Activated naive CD4-positive, alpha-beta T cell treated with anti-CD3 and anti-CD28 coated beads, Interleukin-2, amount 50 U/mL, for 16 hours (primary cell): ENCODE data around the gene DIAPH2.

Experiments used
- DNase-seq: peaks from one replicate; pipeline ENCODE4 v3.0.0-alpha.2; 2020

The DIAPH2 gene

DNA sequence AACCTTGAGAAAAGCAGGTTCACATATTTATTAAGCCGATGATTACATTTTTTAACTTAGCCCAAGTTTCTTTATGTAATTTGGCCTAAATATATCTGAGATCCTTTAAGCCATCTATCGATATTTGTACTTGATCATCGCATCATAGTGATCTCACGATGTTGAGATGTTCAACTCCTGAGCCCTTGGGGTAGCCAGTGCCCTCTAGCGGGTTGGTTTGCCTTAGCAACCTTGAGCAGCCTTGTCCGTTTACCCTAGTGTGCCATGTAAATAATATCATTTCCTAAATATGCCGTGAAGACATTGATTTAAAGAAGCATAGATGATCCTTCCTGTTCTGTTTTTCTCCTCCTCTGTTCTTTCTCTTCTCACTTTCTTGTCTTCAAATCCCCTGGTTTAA lies 631.3 kb downstream of the DIAPH2 start:
- DNase-seq, result no peak

DNA sequence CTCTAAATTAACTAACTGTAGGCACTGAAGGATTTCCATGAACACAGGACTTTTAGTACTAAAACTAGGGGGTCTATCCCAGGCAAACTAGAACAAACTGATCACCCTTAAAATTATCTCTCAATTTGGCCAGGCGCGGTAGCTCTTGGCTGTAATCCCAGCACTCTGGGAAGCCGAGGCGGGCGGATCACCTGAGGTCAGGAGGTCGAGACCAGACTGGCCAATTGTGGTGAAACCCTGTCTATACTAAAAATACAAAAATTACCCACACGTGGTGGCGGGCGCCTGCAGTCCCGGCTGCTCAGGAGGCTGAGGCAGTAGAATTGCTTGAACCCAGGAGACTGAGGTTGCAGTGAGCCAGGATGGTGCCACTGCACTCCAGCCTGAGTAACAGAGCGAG lies 635.7 kb downstream of the DIAPH2 start:
- DNase-seq, result no peak

DNA sequence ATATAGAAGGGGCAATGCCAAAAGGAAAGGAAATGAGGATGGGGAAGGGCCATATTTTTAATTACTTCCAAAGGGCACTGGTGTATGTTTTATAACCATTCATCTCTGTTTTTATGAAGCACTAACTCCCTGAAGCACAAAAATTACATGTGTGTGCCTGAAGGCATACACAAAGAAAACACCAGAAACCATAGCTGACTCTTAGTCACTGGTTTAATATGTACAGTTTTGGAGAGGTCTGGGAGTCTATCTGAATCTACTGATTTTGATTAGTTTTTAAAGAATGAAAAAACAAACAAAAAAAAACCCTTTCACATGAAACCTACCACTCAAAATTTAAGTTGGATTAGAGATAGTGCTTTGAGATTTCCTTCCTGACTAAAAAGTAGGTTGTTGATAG lies 637.8 kb downstream of the DIAPH2 start:
- no peak for DNase-seq

DNA sequence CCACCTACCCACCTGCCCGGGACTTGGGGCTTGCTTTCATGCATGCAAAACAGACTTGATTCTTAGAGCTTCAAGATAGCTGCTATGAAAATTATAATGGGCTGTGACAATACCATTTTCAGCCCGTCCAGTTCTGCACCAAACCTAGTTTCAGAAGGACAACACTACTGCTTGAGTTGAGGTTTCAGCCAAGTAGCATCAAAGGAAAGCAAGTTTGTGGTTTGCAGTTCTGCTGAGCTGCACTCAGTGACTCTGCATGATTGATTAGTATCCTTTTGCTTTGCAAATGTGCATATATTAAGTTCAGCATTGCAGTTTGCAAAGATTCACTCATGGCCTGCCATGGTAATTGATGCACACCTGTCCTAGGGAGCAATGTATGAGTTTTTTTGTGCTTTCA lies 641.8 kb downstream of the DIAPH2 start:
- no peak for DNase-seq

DNA sequence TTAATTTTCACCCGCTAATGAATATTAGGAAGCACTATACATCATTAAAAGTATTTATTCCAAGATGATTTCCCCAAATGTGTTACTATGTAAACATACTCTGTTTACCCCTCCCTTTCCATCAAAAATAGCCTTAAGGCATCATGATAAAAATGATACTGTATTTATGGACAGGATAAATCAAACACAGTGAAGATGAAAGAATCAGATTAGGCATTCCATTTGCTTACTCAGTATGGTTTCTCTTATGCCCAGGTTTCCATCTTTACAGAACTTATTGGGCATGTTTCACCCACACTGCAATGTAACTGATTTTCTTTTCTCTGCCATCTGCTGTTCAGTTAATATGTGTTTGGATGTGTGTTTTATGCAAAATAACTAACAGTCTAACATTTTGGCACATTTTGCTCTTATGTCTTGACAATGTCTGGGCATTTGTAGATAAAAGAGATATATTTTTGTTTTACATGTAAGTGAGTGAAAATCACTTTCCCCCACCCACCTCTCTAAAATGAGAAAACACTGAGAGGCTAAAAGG lies 644.3 kb downstream of the DIAPH2 start:
- no peak for DNase-seq

DNA sequence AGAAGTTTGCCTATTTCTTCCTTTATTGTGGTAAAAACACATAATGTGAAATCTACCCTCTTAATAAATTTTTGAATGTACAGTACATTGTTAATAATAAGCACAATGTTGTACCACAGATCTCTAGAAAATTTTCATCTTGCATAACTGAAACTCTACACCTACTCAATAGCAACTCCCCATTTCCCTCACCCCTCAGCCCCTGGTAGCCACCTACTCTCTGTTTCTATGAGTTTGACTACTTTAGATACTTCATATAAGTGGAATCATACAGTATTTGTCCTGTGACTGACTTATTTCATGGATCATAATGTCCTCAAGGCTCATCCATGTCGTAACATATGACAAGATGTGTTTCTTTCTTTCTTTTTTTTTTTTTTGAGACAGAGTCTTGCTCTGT lies 645.5 kb downstream of the DIAPH2 start:
- no peak for DNase-seq

DNA sequence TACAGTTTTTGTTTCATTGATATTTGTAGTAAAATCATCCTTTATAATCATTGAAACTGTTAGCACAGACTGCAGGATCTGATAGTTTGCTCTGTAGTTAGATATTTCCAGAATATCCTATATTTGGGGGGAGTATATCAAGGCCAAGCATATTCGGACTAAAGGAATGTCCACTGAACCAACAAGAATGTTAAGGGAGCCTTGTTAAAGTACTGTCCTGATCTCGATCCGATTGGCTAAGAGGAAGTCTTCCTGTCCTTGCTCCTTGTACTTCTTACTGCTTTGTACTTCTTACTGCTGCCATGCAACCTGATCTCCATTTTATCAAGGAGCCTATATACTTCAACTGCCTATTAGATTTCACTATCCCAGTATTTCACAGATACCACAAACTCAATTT lies 648.3 kb downstream of the DIAPH2 start:
- no peak for DNase-seq

DNA sequence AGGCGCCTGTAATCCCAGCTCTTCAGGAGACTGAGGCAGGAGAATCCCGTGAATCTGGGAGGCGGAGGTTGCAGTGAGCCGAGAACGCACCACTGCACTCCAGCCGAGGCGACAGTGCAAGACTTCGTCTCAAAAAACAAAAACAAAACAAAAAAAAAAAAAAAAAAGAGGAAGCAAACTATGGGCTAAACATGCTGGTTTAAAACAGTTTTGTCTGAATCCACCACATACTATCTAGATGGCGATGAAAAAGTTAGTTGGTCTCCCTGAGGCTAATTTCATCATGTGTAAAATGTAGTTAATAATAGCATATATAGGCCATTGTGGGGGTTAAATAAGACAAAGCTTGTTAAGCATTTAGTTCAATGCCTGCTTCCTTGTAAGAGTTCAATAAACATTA lies 650.2 kb downstream of the DIAPH2 start:
- no peak for DNase-seq

DNA sequence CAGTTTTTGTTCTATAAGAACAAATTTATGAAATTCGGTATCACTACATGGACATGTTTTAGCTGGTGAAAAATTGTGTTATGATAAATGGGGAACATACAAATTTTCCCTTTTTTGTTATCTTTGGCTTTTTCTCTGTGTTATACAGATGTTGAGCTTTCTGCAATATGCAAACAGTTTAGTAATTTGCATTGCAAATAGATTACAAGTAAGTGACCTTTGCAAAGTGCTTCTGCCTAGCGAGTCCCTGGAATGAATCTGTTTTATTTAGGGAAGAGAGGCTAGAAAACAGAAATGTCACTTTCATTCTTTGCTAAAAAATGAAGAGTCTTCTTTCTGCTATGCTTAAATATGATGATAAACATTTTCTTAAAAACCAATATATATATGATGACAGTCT lies 660.1 kb downstream of the DIAPH2 start:
- no peak for DNase-seq

DNA sequence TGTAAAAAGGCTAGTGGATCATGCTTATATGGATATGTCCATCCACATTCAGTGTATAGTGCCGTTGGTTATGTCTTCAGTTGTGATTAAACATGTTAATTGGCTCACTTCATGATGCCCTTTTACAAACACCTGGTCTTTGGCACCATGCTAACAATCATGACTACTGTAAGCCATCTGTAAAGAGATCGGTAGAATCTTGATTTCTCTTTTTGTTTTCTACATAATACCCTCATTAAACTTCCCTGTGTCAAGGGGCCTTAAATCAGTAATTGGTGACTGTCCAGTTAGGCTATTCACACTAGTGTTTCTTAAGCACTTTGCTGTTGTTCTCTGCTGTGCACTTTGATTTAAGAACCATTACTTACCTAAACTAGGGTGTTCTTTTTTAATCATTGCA lies 674.3 kb downstream of the DIAPH2 start:
- no peak for DNase-seq

DNA sequence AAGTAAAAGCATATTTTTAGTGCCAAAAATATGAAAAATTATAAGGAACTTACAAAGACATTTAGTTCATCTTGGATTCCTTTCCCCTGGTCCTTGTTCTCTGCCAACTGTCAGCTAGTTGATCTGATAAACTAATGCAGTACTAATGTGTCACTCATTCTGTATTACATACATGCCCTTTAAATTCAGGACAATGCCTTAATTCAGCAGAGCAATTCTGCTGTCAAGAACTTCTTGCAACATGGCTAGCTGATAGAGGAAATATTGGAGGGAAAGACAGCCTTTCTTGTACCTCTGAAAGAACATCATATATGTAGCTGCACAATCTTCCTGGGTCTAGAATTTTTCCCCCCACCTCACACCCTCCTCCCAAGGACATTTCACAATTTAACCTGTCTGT lies 679.2 kb downstream of the DIAPH2 start:
- no peak for DNase-seq

DNA sequence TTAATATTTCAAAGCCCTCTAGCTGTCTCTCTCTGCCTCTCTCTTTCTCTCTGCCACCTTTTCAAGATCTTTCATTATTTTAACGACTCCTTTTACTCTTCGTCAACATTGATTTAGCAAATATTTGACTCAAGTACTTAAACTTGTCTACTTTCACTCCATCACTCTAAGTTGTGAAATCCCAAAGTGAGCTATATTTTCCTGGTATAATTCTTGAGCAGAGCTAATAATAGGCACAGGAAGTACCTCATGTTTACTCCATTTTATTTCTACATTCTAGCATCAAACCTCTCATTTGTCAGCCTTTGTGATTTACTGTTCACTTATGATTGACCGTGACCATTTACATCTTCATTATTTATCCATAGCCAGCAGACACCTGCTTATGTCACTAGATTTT lies 681.6 kb downstream of the DIAPH2 start:
- no peak for DNase-seq

DNA sequence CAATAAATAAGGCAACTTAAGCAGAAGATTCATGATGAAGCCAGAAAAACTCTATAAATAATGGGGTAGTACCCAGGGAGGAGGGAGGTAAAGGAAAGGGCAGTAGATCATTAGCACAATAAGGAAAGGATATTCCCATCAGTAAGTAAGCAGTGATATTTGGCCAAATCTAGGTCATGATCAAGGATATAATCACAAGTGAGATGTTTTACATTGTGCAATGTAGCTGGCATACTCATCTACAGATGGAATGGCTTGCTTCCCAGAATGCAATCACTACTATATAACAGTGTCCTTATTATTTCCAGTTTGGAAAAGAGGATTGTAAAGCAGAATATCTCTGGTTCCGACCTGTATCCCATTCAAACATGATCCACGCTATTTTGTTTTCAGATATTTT lies 682.5 kb downstream of the DIAPH2 start:
- no peak for DNase-seq

DNA sequence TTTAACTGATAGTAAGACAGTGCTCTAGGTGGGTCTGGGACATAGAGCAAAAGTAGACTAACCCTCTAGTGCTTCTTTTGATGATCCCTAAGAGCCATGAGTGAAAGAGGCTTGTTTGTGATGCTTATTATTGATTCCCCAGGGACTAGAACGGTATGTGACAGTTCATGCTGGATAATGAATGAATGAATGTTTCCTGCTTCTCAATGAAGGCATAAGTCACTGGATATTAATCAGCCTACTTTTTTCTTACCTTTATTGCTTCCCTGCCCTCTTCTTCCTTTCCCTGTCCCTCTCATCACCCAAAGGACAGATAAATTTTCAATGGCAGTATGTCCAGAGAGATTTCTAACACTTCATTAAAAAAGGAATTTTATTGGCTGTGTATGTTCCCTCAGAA lies 685.3 kb downstream of the DIAPH2 start:
- DNase-seq, result no peak

DNA sequence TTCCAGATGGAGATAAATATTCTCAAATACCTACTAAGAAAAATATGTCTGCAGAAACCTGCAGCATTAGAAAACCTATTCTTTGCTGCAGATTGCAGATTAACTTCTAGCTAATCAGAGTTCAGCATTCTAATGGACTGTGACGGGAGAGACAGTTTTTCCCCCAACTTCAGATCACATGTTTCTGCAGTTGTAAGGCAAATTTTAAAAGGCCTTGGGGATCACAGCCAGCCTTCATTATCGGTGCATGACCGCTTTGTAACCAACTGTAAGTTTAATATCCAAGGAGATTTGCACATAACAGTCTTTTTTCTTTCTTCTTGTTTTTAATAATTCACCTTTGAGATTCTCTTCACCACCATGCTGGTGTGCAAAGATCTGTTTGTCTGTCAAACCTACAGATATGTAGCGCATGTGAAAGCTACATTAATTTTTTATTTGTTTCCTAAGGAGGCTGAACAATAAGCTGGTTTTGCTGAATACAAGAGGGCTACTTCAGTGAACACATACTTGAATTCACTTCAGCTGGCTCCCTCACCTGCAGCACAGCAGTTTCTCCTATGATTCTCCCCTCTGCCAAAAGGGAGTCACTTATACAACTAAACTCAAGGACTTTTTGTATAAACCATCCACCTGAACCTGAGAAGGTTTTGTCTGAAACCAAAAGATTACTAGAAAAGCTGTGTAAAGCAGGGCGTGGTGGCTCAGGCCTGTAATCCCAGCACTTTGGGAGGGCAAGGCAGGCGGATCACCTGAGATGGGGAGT lies 687.5 kb downstream of the DIAPH2 start:
- DNase-seq, result no peak

DNA sequence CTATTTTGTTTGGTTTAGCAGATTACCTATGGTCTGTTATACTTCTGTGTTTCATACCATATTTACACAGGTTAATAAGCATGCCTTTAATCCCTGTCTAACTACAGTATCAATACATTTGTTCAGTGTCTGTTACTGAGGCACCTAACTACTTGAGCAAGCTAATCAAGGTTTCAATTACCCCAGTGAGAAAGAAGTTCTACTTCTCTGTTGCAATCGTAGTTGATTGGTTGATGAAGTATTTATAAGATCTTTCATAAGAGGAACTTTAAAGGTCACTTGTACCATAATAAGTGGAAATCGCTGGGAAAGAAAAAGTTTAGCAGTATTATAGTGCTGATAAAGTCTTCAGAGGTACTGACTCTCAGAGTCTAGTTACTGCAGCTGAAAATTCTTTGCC lies 689.6 kb downstream of the DIAPH2 start:
- DNase-seq, result no peak

DNA sequence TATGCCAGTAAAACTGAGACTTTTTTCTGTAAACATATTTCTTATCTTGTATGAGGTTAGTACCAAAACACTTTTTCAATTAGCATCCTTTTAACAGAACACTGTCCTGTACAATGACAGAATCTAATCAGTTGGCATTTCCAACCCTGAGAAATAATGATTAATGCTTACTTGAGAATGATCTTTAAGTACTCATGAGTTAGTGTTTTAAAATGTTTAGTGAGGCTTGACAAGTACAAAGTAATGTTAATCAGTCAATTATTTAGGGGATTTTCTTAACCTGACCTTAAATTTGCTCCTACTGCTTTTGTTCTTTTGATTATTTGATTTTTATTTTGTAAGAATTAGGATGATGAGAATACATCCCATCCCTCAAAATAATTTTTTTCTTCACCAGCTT lies 695.6 kb downstream of the DIAPH2 start:
- DNase-seq, result no peak

DNA sequence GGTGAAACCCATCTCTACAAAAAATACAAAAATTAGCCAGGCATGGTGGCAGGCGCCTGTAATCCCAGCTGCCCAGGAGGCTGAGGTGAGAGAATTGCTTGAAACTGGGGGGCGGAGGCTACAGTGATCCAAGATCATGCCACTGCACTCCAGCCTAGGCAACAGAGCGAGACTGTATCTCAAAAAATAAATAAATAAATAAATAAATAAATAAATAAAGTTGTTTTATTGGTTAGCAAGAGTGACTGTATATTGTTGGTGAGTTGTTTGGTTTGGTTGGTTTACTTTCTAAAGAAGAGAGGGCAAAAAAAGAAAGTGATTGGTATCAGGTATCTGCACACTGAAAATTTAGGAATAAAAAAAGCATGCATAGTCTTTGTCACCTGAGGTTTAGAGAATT lies 700.0 kb downstream of the DIAPH2 start:
- no peak for DNase-seq

DNA sequence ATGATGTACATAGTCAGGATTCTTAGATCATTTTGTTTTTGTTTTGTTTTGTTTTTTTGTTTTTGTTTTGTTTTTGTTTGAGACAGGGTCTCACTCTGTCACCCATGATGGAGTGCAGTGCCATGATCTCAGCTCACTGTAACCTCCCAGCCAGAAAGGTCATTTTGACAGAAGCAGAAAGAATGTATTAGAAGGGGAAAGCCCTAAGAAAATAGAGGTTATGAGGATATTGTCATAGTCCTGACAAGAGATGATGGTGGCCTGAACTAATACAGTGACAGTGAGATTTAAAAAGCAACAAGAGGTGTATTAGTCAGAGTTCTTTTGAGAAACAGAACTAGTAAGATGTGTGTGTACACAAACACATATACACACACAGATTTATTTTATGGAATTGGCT lies 702.4 kb downstream of the DIAPH2 start:
- DNase-seq, result no peak

DNA sequence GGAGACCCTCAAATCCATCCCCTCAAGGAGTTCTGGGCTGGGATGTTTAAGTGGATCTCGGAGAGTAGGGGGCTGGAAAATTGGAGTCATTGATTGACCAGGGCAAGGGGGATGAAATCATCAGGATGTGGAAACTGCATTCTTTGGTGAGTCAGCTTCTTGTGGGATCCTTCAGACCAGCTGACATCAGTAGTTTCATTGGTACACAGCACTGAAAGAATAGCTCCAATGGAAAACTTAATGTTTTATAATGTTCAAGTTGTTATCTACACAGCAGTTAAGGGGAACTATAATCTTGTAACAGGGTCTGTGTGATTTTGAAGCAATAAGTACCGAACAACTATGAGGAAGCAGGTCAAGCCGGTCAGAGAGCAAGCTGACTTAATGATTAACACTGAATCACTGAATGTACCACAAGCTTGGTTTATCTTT lies 705.1 kb downstream of the DIAPH2 start:
- DNase-seq, result no peak

DNA sequence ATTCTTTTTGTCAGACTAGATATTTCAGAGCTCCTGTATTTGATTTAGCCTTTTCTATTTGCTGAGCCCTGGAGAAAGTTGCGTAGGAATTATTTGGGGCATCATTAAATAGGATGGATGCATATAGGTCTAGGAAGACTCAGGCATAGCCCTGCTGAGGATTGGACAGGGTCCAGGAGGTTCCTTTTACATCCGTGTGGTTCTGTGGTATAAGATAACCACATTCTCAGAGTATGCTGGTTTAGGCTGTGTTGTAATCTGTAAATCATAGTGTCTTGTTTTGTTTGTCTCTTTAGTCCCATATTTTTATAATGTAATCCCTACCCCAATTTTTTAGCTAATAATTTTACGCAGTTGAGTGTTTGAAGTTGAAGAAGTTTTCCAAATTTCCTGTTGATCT lies 712.7 kb downstream of the DIAPH2 start:
- DNase-seq, result no peak

DNA sequence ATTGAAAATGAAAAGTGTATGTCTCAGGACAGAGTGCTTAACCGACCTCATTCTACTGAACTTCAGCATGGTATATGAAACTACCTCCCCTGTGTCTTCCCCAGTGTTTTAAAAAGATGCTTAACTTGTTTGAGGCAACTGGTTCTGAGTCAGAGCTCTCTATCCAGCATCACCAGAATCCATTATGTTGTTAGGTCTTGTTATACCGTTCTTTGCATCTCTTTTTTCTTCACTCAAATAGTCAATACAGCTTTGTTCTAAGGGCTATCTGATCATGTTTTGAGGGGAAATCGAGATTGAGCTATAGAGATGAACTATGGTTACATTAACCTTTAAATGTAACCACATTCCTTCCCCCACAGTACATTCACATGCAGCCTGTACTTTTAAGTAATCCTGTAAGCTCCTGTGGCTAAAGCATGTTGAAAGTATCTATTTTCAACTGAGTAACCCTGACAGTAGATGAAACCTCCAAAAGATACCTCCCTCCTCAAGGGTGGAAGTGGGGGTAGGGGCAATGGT lies 713.4 kb downstream of the DIAPH2 start:
- DNase-seq, result no peak

DNA sequence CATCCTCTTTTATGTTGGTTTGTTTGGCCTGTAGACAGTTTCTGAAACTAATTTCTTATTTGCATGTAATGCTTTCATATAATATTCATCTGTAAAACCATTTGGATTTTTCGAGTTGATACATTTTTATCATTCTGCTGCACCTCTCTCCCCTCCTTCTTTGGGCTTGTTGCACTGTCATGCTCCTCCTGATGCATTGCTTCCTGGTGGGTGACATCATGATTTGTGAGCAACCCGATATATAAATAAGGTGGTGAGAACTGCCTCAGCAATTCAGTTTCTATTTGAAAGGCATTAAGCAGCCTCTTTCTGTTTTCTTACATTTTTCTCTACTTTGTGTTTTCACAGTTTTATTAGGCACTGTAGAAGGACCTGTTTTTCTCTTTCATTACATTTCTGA lies 714.8 kb downstream of the DIAPH2 start:
- DNase-seq, result no peak

DNA sequence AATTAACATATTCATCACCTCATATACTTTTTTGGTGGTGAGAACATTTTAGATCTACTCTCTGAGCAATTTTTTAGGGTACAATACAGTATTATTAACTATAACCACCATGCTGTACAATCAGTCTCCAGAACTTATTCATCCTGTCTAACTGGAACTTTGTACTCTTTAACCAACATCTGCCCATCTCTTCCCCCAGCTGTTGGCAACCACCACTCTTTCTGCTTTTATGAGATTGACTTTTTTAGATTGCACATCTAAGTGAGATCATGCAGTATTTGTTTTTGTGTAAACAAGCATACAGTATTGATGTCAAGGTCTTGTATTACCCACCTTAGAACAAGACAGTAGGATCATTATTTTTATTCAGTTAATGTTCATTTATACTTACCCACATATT lies 715.9 kb downstream of the DIAPH2 start:
- no peak for DNase-seq

DNA sequence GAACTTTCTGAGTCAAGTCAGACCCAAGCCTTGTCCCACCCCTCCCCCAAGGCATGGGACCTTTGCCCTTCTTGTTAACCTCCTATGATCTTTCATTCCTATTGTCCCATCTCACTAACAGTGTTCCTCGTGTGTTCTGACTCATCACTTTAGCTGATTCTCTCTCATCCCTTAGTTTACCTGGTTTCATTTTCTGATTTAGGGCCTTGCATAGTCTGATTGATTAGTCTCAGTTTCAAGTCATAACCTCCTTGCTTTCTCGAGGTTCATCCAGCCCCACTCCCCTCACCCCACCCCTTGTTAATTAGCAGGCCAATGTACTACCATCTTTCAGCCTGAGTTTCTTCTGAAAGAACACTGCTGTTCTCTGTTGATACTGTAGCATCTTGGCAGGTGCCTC lies 716.5 kb downstream of the DIAPH2 start:
- DNase-seq, result no peak
